ENCODE measurements around the gene ACVR1B.

The ACVR1B gene

GRCh38 chr12:52037248-52037861 is 85.9 kb downstream of the ACVR1B start:
- H3K27me3 ChIP-seq (ENCODE audit: low read depth, low read length): peaks cover 29% of the 10 kb centered on the region
- no peaks in the 10 kb centered on the region for H4K20me1 ChIP-seq (ENCODE audit: insufficient read depth, low read length)
- no peak for TF ChIP-seq CTCF (IDR thresholded peaks at IDR 0.05; ENCODE audit: low read depth, low read length)
- TF ChIP-seq EZH2phosphoT487 (IDR thresholded peaks at IDR 0.05; ENCODE audit: low read depth): no peak
- no peak overlapping the region for H3K27ac ChIP-seq (ENCODE audit: low read length)
- H3K36me3 ChIP-seq (replicated peaks; ENCODE audit: low read depth, low read length): no peaks in the 10 kb centered on the region
- H3K9me3 ChIP-seq (ENCODE audit: insufficient read depth, low read length): no peaks in the 10 kb centered on the region
- peaks cover 33% of the 10 kb centered on the region for H3K4me1 ChIP-seq (ENCODE audit: low read length)
- no peaks in the 10 kb centered on the region for H3K79me2 ChIP-seq (ENCODE audit: low read length)
- H3K9ac ChIP-seq (ENCODE audit: low read length): peak overlapping the region; percentile 71
- H2AFZ ChIP-seq (ENCODE audit: low read depth, low read length): peak overlapping the region; percentile 47; the same call in 1 of the 2 replicates
- peak overlapping the region; percentile 86 for H3K4me2 ChIP-seq (ENCODE audit: low read length)
- peak overlapping the region; percentile 84 for H3K4me3 ChIP-seq (ENCODE audit: low read length)

- Histone ChIP-seq H3K4me3 (ENCODE audit: low read length) (no peak overlapping the region), H3K4me2 (ENCODE audit: low read length) (no peak overlapping the region), H3K9me3 (ENCODE audit: insufficient read depth, low read length) (no peaks in the 10 kb centered on the region)
Measured at GRCh38 chr12:52038447-52038846, 86.9 kb downstream of the ACVR1B start.

DNA sequence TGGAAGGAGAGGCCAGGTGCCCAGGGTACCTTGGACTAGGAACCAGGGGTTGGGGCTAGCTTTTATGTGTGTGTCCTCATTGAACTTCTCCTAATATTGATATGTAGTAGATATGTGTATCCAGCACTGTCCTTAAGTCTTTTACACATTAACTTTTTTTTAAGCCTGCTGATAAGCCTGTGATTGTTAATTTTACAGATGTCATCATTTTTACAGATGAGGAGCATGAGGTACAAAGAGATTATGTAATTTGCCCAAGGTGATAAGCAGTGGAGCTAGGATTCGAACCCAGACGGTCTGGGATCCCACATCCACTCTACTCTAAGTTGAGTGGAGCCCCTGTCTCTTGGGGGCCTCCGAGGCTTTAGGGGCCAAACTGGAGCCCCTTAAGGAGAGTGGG is 89.5 kb downstream of the ACVR1B start:
- Histone ChIP-seq H3K27me3 (ENCODE audit: low read depth, low read length) (peaks cover 13% of the 10 kb centered on the region), H3K27ac (ENCODE audit: low read length) (no peak overlapping the region), H3K9me3 (ENCODE audit: insufficient read depth, low read length) (no peaks in the 10 kb centered on the region), H3K4me1 (ENCODE audit: low read length) (peaks cover 33% of the 10 kb centered on the region), H2AFZ (ENCODE audit: low read depth, low read length) (no peak overlapping the region), H3K4me2 (ENCODE audit: low read length) (no peak overlapping the region), H3K36me3 (replicated peaks; ENCODE audit: low read depth, low read length) (no peaks in the 10 kb centered on the region), H3K9ac (ENCODE audit: low read length) (no peak overlapping the region), H3K4me3 (ENCODE audit: low read length) (no peak overlapping the region), H3K79me2 (ENCODE audit: low read length) (no peaks in the 10 kb centered on the region), H4K20me1 (ENCODE audit: insufficient read depth, low read length) (no peaks in the 10 kb centered on the region)
- TF ChIP-seq CTCF (IDR thresholded peaks at IDR 0.05; ENCODE audit: low read depth, low read length) (no peak), EZH2phosphoT487 (IDR thresholded peaks at IDR 0.05; ENCODE audit: low read depth) (no peak)

More at GRCh38 chr12:52038447-52038846, 86.9 kb downstream of the ACVR1B start:
- Histone ChIP-seq H3K36me3 (replicated peaks; ENCODE audit: low read depth, low read length) (no peaks in the 10 kb centered on the region), H3K9ac (ENCODE audit: low read length) (no peak overlapping the region), H3K27ac (ENCODE audit: low read length) (no peak overlapping the region), H3K79me2 (ENCODE audit: low read length) (no peaks in the 10 kb centered on the region), H3K27me3 (ENCODE audit: low read depth, low read length) (peaks cover 29% of the 10 kb centered on the region), H4K20me1 (ENCODE audit: insufficient read depth, low read length) (no peaks in the 10 kb centered on the region), H2AFZ (ENCODE audit: low read depth, low read length) (no peak overlapping the region), H3K4me1 (ENCODE audit: low read length) (peaks cover 34% of the 10 kb centered on the region)
- TF ChIP-seq EZH2phosphoT487 (IDR thresholded peaks at IDR 0.05; ENCODE audit: low read depth) (no peak), CTCF (IDR thresholded peaks at IDR 0.05; ENCODE audit: low read depth, low read length) (no peak)

DNA sequence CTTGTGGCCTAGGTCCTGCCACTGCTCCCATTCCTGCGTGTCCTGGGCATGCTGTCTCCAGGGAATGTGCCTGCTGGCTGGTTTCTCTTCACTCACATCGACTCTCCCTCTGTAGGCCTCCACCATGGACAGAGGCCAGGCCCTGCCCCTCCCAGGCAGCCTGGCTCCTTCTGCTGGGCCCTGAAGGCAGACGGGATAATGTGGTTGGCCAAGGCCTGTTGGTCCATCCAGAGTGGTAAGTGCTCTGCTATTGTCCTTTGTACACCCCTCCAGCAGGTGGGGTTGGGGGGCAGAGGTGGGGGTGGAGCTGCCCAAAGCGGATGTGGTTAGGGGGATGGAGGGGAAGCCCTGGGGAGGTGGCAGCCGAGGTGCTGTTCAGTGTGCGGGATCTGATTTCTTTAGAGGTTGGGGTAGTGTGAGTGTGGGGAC is 90.2 kb downstream of the ACVR1B start:
- Histone ChIP-seq H3K4me1 (ENCODE audit: low read length) (peaks cover 31% of the 10 kb centered on the region), H2AFZ (ENCODE audit: low read depth, low read length) (0 out of 2 replicates have a peak overlapping the region, but pooled peaks have one; percentile 40), H3K4me2 (ENCODE audit: low read length) (peak overlapping the region; percentile 67), H3K27ac (ENCODE audit: low read length) (no peak overlapping the region), H4K20me1 (ENCODE audit: insufficient read depth, low read length) (no peaks in the 10 kb centered on the region), H3K9ac (ENCODE audit: low read length) (peak overlapping the region; percentile 36; the same call in 1 of the 2 replicates), H3K9me3 (ENCODE audit: insufficient read depth, low read length) (no peaks in the 10 kb centered on the region), H3K27me3 (ENCODE audit: low read depth, low read length) (peaks cover 6% of the 10 kb centered on the region; the same call in 1 of the 2 replicates), H3K79me2 (ENCODE audit: low read length) (no peaks in the 10 kb centered on the region), H3K36me3 (replicated peaks; ENCODE audit: low read depth, low read length) (no peaks in the 10 kb centered on the region), H3K4me3 (ENCODE audit: low read length) (peak overlapping the region; percentile 59)
- TF ChIP-seq EZH2phosphoT487 (IDR thresholded peaks at IDR 0.05; ENCODE audit: low read depth) (no peak), CTCF (IDR thresholded peaks at IDR 0.05; ENCODE audit: low read depth, low read length) (no peak)

All from OCI-LY3 (cell line).